PC-9 (cell line): ENCODE measurements around the gene ADGRG2. TPM values are rescaled to one million over a fixed set of nuclear protein-coding genes. Genes with fewer than 3 reads are reported as not detected.

Experiments
- BruUV-seq: library from RNA; stranded (reverse); fragments of 400-500 nt; replicated peaks from 2 replicates; lab custom pipeline; 2021; lab: Mats Ljungman, UMichigan
- CTCF ChIA-PET: fragments of 300-600 bp; sonication (Branson Sonifier 250); formaldehyde crosslinking; loops from one replicate; lab custom pipeline; 2022; ENCODE audit warnings: antibody characterized with exemption; lab: Charles Lee
- POLR2A ChIA-PET: fragments of 300-600 bp; sonication (Branson Sonifier 250); formaldehyde crosslinking; loops from one replicate; lab custom pipeline; 2022; ENCODE audit warnings: antibody characterized with exemption; ENCODE audit not compliant: unreplicated experiment; lab: Charles Lee
- DNase-seq, 2 experiments: peaks; one replicate each; pipeline versions ENCODE4 v3.0.0 to v3.0.0-alpha.2; 2015 to 2022; ENCODE audit warnings: mixed read lengths in 1 of 2
- H2AFZ ChIP-seq: fragments of 200-600 bp; sonication (generic); 2 replicates; pipeline ENCODE4 v1.8.1; 2017; ENCODE audit warnings: antibody characterized with exemption
- H3F3A ChIP-seq: fragments of 200-600 bp; sonication (generic); 2 replicates; pipeline ENCODE4 v1.8.1; 2017; ENCODE audit warnings: antibody characterized with exemption, mild to moderate bottlenecking, low read depth; ENCODE audit not compliant: insufficient read depth
- H3K27ac ChIP-seq: fragments of 200-600 bp; sonication (generic); 2 replicates; pipeline ENCODE4 v1.6.1; 2016; ENCODE audit warnings: mixed run types
- H3K27me3 ChIP-seq: fragments of 200-600 bp; sonication (generic); 2 replicates; pipeline ENCODE4 v1.6.1; 2016; ENCODE audit warnings: low read depth, mixed run types; ENCODE audit not compliant: insufficient read depth
- H3K36me3 ChIP-seq: fragments of 200-600 bp; sonication (generic); 2 replicates; pipeline ENCODE4 v1.6.1; 2016; ENCODE audit warnings: low read depth, mixed run types
- H3K4me1 ChIP-seq: fragments of 200-600 bp; sonication (generic); replicated peaks from 2 replicates; pipeline ENCODE4 v1.6.1; 2016; ENCODE audit warnings: mixed run types; ENCODE audit not compliant: insufficient read depth
- H3K4me2 ChIP-seq: fragments of 200-600 bp; sonication (generic); 2 replicates; pipeline ENCODE4 v1.6.1; 2017; ENCODE audit warnings: mixed run types
- H3K4me3 ChIP-seq: fragments of 200-600 bp; sonication (generic); 2 replicates; pipeline ENCODE4 v1.6.1; 2016; ENCODE audit warnings: mixed run types
- H3K79me2 ChIP-seq: fragments of 200-600 bp; sonication (generic); 2 replicates; pipeline ENCODE4 v1.6.1; 2017; ENCODE audit warnings: low read depth, mixed run types
- H3K9me2 ChIP-seq: fragments of 200-600 bp; sonication (generic); 2 replicates; pipeline ENCODE4 v1.8.1; 2017; ENCODE audit warnings: mild to moderate bottlenecking; ENCODE audit not compliant: insufficient read depth
- H3K9me3 ChIP-seq: fragments of 200-600 bp; sonication (generic); 2 replicates; pipeline ENCODE4 v1.8.1; 2016; ENCODE audit warnings: low read depth; ENCODE audit not compliant: insufficient read depth
- H4K20me1 ChIP-seq: fragments of 200-600 bp; sonication (generic); 2 replicates; pipeline ENCODE4 v1.8.1; 2017; ENCODE audit not compliant: insufficient read depth
- CTCF ChIP-seq: fragments of 200-600 bp; sonication (generic); conservative IDR thresholded peaks from 2 replicates; pipeline ENCODE4 v1.6.1; 2017; ENCODE audit warnings: mixed run types, antibody characterized with exemption, mild to moderate bottlenecking, moderate library complexity
- EZH2 ChIP-seq: fragments of 200-600 bp; sonication (generic); IDR thresholded peaks from 2 replicates; pipeline ENCODE4 v1.8.0; 2017; ENCODE audit warnings: antibody characterized with exemption, low read depth
- intact Hi-C: fragments of 100-400 bp; cut with micrococcal nuclease; formaldehyde crosslinking; loops from one replicate; pipeline ENCODE4 v1.10.0; 2022; ENCODE audit not compliant: unreplicated experiment
- total RNA-seq: library from RNA; stranded (reverse); gene quantifications from 2 replicates; pipeline ENCODE4 v1.2.3, GENCODE V29; 2021

Gene ADGRG2
- total RNA-seq, 1 experiment from 2014 or later, result 0.22 TPM

GRCh38 chrX:19162851-19163250 is 40.6 kb upstream of the ADGRG2 start:
- Histone ChIP-seq H3K4me2 (no peak overlapping the region), H3K79me2 (no peaks in the 10 kb centered on the region), H3K4me1 (no peaks in the 10 kb centered on the region), H3K9me2 (no peaks in the 10 kb centered on the region), H3F3A (no peaks in the 10 kb centered on the region), H2AFZ (no peak overlapping the region), H3K4me3 (no peak overlapping the region), H3K27me3 (peaks cover 23% of the 10 kb centered on the region), H3K36me3 (no peaks in the 10 kb centered on the region), H3K9me3 (no peaks in the 10 kb centered on the region), H4K20me1 (no peaks in the 10 kb centered on the region), H3K27ac (no peak overlapping the region)
- TF ChIP-seq CTCF (no peak), EZH2 (no peak)
- intact Hi-C loops, result no loop called here
- DNase-seq, result no peak
- no TSS peak for BruUV-seq
- POLR2A ChIA-PET, result no interaction called here
- CTCF ChIA-PET, result no interaction called here

GRCh38 chrX:19156186-19156585 is 33.9 kb upstream of the ADGRG2 start:
- no peak overlapping the region for H3K27ac ChIP-seq
- no peaks in the 10 kb centered on the region for H3K9me3 ChIP-seq
- intact Hi-C loops, result no loop called here
- ChIA-PET CTCF (no interaction called here), POLR2A (no interaction called here)
- H3K27me3 ChIP-seq, result no peaks in the 10 kb centered on the region
- H3K4me1 ChIP-seq, result no peaks in the 10 kb centered on the region
- no peak overlapping the region for H3K4me2 ChIP-seq
- H3K36me3 ChIP-seq, result no peaks in the 10 kb centered on the region
- H4K20me1 ChIP-seq, result no peaks in the 10 kb centered on the region
- no peak for DNase-seq
- H3F3A ChIP-seq, result no peaks in the 10 kb centered on the region
- H3K9me2 ChIP-seq, result no peaks in the 10 kb centered on the region
- no peak overlapping the region for H3K4me3 ChIP-seq
- no peaks in the 10 kb centered on the region for H3K79me2 ChIP-seq
- BruUV-seq, result no TSS peak
- no peak overlapping the region for H2AFZ ChIP-seq
- TF ChIP-seq CTCF (no peak), EZH2 (no peak)

- CTCF ChIA-PET, result no interaction called here
- POLR2A ChIA-PET, result no interaction called here
- BruUV-seq, result no TSS peak
- Histone ChIP-seq H4K20me1 (no peaks in the 10 kb centered on the region), H3K79me2 (no peaks in the 10 kb centered on the region), H3K27me3 (no peaks in the 10 kb centered on the region), H3K9me3 (no peaks in the 10 kb centered on the region), H3K4me1 (no peaks in the 10 kb centered on the region), H3K9me2 (no peaks in the 10 kb centered on the region), H2AFZ (no peak overlapping the region), H3K4me3 (no peak overlapping the region), H3K36me3 (no peaks in the 10 kb centered on the region), H3F3A (no peaks in the 10 kb centered on the region), H3K4me2 (no peak overlapping the region), H3K27ac (no peak overlapping the region)
- TF ChIP-seq CTCF (no peak), EZH2 (no peak)
- intact Hi-C loops, result no loop called here
- no peak for DNase-seq
Measured at GRCh38 chrX:19152762-19153161, 30.5 kb upstream of the ADGRG2 start.
